NCI-H1048 (cell line): ENCODE data around the gene RAP1B.
"Not testable (repeated sequence)": the region's sequence is repeated elsewhere in the genome, so short reads cannot be mapped to it uniquely, and the experiment has no call there.

Experiments
- DNase-seq: peaks from one replicate; lab custom pipeline; 2025; lab: John Stamatoyannopoulos, UW

The RAP1B gene

DNA sequence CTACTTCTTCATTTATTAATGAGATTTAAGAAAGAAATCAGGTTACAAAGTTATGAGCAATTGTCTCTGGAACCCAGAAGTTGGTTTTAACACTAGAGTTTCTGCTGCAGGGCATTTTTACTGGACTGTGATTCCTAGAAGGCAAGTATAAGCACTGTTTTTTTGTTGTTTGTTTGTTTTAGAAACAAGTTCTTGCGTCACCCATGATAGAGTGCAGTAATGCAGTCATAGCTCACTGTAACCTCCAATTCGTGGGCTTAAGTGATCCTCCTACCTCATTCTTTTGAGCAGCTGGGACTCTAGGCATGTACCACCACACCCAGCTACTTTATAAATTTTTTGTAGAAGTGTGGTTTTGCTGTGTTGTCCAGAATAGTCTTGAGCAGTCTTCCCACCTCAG lies 25.6 kb downstream of the RAP1B start:
- no peak for DNase-seq

DNA sequence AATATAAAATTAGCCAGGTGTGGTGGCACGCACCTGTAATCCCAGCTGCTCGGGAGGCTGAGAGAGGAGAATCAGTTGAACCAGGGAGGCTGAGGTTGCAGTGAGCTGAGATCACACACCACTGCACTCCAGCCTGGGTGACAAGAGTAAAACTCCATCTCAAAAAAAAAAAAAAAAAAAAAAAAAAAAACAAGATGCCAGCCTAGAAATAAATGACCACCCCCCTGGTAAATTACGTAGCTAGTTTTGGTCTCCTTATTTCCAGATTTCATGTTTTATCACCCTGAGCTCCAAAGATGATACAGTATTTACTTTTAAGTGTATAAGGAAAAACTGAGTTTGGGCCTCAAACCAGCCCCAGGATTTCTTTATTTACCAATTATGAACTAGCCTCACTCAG lies 26.7 kb downstream of the RAP1B start:
- not testable (repeated sequence) for DNase-seq

DNA sequence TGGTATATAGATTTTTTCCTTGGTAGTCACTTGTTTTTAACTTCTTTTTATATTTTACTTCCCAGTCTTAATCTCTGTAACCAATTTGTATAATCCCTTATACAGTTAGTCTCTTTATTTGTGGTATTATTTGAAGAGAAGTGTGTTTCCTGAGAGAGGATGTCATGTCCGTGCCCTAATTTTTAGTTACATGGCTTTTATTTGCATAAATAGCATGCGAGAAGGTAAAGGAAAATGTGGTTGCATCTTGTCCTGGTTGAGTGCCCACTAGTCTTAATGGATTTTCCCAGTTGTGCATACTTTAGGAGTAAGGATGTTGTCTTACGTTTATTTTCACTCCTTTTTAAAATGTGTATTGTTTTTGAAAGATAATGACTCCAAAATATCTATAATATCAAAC lies 27.5 kb downstream of the RAP1B start:
- no peak for DNase-seq

DNA sequence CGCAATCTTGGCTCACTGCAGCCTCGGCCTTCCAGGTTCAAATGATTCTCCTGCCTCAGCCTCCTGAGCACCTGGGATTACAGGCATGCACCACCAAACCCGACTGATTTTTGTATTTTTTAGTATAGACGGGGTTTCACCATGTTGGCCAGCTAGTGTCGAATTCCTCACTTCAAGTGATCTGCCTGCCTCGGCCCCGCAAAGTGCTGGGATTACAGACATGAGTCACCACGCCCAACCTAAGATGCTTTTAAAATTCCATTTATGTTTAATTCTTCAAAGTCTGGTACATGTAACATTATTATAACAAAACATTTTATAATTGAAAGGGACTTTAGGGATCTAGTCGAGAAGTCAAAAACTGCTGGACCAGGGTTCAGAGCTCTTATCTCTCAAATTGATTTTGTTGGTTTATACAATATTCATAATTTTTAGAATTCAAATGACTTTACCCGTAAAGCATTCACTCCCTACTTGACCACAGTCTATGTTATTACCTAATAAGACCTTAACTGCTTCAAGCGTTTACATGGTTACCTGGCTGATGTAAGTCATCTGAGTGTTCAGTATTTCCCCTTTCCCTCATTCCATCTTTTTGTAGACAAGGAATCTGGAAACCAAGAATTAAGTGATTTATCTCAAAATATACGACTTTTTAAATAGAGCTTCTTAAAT lies 28.2 kb downstream of the RAP1B start:
- DNase-seq = no peak

DNA sequence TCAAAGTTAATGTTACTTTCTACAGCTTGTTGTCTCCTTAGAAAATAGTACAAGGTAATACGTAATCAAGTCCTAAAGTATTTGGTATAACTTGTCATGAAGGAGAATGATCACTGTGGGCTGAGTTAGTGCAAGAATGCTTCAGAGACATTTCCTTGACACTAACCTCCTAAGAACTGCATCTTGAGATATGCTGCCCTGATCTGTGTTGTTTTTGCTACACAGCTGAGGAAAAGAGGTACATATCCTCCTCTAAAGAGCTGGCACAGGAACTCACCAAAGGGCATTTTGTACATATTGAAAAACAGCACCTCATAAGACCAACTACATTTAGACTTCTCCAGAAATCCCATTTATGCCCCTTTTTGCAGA lies 28.7 kb downstream of the RAP1B start:
- no peak for DNase-seq

DNA sequence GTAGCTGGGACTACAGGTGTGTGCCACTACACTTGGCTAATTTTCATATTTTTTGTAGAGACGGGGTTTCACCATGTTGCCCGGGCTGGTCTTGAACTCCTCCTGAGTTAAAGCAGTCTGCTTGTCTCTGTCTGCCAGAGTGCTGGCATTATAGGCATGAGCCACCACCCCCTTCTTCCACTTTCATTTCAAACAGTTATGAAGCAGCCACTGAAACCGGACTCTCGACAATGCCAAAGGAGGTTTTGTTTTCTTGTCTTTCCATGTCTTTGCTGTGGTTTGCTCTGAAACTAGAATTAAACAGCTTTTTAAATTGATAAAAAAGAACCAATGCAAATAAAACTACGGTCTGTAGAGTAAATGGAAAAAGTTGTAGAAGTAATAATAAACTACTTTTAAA lies 30.4 kb downstream of the RAP1B start:
- DNase-seq = no peak

DNA sequence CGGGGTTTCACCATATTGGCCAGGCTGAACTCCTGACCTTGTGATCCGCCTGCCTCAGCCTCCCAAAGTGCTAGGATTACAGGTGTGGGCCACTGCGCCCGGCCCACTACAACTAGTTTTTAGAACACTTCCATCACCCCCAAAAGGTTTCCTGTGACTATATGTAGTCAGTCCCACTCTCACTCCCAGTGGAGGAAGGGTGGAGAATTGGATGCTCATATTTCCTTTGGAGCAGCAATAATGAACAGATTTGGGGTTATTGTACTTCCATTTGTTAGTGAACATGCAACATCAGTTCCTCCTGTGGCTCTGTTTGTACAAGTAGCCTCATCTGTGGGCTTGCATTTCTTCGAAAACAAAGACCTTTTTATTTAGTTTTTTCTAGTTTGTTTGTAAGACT lies 35.8 kb downstream of the RAP1B start:
- DNase-seq = no peak

DNA sequence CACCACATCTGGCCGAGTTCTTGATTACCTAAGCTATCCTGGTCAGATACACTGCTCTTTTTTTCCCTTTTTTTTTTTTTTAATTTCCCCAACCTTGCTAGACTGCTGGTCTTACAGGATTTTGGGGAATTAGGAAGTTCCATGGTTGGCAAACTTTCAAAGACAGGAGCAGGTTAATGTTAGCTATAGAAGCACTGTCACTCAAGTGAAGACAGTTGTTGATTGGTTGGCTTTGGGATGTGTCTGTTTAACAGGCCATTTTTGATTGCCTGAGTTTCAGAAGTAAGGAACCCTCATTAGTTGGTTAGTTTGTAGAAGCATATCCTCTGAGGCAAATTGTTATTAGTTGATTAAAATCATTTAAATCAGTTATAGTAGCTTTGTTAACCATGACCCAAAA lies 36.8 kb downstream of the RAP1B start:
- DNase-seq = no peak

DNA sequence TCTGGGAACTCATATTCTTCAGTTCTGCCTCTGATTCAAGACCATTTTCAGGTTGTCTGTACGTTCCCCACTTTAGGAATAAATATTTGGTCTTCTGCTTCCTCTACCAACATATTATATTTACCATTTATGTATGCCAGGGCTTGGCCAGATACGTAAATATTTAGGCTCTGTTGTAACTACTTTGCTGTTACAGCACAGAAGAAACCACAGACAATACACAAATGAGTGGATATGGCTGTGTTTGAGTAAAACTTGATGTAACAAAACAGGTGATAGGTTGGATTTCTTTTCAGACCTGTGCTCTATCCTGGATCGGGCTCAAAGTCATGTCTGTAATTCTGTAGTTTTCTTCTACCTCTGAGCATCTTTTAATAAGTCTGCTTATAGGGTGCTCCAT lies 37.5 kb downstream of the RAP1B start:
- no peak for DNase-seq

DNA sequence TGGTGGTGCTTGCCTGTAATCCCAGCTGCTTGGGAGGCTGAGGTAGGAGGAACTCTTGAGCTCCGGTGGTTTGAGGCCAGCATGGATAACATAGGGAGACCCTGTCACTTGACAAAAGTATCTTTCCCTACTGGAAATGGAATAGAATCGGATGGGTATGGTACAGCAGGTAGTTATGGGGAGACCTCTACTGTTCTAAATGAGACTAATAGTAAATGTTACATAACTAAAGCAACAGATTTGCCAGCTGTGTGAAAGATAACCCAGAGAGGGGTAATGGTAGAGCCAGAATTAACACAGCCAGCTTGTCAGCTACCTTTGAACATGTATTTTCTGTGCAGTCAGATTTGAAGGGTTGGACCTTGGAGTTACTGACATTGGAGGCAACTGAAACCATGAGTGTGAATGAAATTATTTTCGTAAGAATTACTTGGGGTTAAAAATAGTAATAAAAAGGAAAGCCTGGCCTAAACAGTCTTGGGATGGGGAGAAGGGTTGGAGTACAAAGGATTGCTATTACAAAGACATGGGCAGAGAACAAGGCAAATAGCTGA lies 54.4 kb downstream of the RAP1B start:
- no peak for DNase-seq

DNA sequence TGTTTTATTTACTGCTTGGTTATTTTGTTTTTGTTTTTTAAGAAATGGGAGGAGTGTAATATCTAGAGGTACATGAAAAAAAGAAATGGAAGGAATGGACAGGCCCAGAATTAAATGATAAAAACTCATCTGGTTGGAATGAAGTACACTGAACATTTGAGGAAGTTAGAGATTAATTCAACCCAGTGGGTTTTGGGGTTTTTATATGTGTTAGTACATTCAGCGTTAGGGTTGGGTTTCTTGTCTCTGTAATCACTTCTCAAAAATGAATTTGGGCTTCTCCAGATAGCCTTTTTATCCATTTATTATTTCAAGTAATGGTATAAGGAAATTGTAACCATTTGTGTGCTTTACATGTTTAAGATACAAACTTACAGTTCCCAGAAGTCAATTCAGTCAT lies 56.6 kb downstream of the RAP1B start:
- DNase-seq = no peak

DNA sequence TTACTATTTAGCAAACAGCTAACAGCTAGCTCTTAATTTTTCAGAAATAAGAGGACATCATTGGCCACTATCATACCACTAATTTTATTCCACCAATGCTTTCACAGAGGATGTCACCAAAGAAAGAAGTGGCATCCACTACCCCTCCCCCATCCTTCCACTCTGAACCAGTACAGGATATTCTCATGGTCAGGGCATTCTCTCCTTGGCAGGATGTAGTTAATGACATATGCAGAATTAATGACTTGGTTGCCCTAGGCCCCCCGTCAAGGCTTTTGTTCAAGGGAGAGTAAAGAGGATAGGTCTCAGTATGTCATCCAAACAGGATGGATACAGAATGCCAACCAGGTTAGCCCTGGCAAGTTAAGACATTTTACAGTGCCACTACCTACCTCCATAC lies 57.2 kb downstream of the RAP1B start:
- DNase-seq = no peak

DNA sequence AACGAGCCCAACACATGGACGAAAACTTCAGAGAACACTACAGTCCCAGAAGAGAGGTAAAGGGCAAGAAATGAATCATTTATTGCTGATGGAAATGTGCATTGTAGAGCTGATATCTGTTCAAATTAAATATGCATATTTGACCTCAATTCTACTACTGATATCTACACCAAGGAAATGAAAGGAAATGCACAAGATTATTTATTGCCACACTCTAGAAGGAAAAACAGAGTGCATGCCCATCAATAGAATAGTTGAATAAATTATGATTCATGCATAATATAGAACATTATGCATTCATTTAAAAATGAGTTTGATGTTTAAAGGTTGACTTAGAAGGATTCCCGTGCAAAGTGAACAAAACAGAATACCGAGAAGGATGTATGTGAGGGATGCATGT lies 60.5 kb downstream of the RAP1B start:
- no peak for DNase-seq

DNA sequence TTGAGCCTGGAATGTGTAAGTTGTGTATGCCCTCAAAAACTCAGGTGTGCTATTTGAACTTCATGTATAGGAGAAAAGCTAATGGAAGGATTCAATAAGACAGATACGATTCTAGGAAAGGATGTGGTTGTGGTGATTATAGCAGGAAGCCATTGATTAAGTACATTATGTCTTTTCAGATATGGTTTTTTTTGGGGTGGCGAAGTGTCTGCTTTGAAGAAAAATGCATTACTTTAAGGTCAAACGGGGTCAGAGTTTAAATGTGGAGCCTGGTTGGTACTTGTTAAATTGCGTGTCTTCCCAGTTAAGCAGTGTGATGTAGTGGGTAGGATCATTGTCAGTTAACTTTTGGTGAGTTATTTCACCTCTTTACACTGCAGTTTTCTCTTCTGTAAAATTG lies 63.1 kb downstream of the RAP1B start:
- no peak for DNase-seq

DNA sequence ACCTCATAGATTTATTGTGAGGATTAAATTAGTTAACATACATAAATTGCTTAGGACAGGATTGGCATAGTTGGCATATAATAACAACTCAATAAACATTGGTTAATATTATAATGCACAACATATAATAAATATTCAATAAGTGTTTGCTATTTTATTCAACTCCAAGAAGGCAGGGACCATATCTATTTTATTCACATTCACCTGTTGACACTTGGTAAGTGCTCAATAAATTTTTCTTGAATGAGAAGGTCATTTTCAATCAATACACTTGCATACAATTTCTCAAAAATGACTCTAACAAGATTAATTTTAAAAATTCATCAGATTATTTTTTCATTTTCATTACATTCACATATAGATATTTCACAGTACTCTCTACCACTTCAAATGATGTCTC lies 63.7 kb downstream of the RAP1B start:
- no peak for DNase-seq

DNA sequence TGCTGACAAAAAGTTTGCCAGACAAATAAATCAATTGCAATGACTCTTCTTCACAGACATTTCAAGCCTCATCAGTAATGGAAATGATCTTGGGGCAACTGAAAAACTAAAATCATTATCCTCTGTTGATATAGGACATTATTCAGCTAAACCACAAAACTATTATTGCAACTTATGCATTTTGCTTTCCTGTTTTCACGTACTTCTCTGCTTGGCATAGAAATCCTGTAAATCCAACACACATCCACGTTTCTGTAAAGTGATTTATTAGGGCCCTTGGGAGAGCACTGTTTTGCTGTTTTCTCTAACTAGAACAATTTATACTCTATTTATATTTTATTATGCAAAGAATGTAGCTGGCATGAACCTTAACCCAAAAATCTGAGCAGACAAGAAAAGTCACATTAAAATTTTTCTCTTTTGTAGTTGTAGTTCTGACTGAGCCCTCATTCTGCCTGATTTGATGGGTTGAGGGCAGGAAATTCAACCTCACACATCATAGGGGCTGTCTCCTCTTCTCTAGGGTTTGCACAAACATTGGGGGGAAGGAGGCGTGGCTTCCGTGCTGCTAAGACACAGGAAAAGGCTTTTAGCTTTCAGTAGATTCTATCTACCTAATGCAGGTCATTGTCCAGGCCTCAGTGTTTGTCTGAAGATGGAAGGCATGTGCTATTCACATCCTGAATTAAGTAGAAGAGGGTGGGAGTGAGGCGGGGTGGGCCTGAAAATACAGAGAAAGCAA lies 64.6 kb downstream of the RAP1B start:
- no peak for DNase-seq

DNA sequence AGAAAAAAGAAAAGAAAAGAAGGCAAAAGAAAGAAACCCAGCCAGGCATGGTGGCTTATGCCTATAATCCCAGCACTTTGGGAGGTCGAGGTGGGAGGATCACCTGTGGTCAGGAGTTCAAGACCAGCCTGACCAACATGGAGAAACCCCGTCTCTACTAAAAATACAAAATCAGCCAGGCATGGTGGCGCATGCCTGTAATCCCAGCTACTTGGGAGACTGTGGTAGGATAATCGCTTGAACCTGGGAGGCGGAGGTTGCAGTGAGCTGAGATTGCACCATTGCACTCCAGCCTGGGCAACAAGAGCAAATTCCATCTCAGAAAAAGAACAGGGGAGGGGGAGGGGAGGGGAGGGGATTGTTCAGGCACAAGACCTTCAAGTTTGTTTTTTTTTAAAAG lies 66.2 kb downstream of the RAP1B start:
- DNase-seq = not testable (repeated sequence)

DNA sequence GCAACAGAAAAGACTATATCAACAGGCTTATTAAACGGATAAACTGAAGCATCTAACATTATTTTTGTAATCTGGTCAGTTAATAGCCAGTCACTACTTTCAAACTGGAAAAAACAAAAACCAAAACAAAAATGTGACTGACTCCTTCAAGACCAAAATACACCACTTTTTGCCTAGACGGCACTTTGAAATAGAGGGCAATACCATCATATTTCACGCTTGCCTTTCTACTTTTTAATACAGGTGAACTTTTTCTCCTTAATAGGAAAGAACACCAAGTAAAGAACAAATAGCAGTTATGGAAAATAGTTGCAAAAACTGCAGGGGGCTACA lies 75.5 kb downstream of the RAP1B start:
- no peak for DNase-seq

DNA sequence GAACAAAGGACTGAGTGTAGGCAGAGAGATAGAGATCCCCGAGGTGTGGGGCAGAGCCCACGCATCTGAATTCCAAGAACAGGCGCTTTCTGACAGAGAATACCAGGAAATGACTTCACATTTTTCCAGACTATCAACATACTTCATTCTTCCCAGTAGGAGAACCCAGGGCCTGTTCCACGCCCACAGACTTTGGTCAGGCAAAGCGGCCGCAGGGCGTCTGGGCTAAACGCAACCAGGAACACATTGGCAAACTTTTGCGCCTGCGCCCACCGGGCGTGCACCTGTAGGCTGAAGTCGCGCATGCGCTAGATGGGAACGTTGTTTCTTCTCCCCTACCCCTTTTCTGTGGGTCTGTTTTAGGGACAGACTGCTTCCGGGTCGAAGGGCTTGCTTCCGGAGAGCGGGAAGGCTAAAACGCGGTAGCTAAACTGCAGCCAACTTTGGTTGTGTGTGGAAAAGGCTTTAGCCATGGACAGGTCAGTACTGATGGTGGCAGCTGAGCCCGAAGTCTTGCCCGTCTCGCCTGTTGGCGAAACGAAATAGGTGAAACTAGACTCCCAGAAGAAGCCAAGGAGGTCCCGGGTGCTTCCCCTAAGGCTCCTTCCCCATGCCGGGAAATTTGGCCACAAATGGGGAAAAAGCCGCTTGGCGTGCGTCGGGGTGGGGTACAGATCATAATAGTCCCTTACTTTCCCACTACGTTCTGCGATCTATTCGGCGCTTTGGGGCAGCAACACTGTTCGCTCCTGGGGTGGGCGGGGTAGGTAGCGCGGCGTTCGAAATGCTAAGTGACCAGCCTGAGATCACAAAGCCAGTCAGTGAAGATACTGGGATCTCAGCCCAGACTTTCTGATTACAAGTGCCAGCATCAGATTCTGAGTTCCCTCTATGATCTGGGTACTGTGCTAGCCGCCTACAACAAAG lies 76.2 kb downstream of the RAP1B start, which contains the start of gene NUP107:
Gene NUP107, plus strand, starts transcription at position 384 of the 927 bp plus-strand sequence. Its CDS starts 88 bp downstream, at position 472.
- DNase-seq = peak; percentile 98

DNA sequence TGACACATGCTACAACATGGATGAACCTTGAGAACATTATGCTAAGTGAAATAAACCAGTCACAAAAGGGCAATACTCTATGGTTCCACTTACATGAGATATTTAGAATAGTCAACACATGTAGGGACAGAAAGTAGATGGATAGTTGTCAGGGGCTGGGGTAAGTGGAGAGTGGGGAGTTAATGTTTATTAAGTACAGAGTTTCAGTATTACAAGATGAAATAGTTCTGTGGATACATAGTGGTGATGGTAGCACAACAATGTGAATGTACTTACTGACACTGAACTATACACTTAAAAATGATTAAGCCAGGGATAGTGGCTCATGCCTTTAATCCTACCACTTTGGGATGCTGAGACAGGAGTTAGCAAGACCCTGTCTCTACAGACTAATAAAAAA lies 84.8 kb downstream of the RAP1B start:
- DNase-seq = no peak

DNA sequence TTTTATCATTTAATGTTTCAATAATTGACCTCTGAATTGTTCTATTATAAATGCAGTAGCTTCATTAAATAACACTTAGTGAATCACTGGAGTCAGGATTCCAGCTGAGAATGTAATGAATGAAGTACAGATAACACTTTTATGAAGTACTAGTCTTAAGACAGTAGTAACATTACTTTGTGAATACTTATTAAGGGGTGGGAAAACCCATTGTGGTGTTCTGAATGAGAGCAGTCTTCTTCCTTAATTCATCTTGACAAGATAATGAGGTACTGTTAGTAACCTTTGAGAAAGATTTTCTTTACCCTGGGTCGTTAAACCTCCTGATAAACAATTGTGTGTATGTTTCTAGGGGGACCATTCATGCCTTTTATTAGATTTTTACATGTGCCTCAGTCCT lies 88.8 kb downstream of the RAP1B start:
- DNase-seq = no peak
